ENCODE measurements around the gene MMP14. TPM values are rescaled to one million over a fixed set of nuclear protein-coding genes. Genes with fewer than 3 reads are reported as not detected.

The MMP14 gene
- polyA plus RNA-seq, 3 donors: 0.14 to 4.6 (median 0.44) TPM

DNA sequence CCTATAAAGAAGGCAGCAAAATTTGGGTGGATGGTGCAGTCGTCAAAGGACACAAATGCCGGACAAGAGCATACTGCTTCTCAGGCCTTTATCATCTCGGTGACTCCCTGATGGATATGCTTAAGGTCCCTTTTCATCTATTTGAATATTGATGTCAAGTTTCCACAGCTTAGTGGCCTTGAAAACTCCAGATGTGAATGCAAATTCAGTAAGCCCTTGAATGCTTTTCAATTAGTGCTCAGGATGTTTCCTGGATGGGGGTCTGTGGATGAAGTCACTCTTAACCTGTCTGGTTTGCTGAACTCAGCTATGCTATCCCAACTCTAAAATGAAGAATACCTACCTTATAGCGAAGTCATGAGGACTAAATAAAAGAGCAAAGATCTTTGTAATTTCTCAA is 57.3 kb downstream of the MMP14 start:
- H3K4me3 ChIP-seq (replicated peaks in 1 of 3; ENCODE audit: low read depth in 2 of 3, low read length in 3 of 3): no peak overlapping the region
- no peaks in the 10 kb centered on the region for H3K79me2 ChIP-seq (ENCODE audit: insufficient read depth, low read length)
- Mint-ChIP-seq H3K4me1 (no peaks in the 10 kb centered on the region), H3K27me3 (ENCODE audit: low read depth in 3 of 3) (peaks cover 0 to 1% (median 0%) of the 10 kb centered on the region in 3 donors), H3K36me3 (peaks cover 43% of the 10 kb centered on the region in 2 donors), H3K27ac (no peak overlapping the region), H3K9me3 (peaks cover 0 to 2% (median 0%) of the 10 kb centered on the region in 7 donors), H3K4me3 (no peak overlapping the region)
- H2AFZ ChIP-seq (ENCODE audit: insufficient read depth, low read depth, low read length, poor library complexity, severe bottlenecking): no peak overlapping the region
- no peaks in the 10 kb centered on the region for H4K20me1 ChIP-seq (ENCODE audit: insufficient read depth, low read length)
- H3K36me3 ChIP-seq (replicated peaks in 1 of 2; ENCODE audit: control insufficient read depth in 1 of 2, insufficient read depth in 2 of 2, low read length in 2 of 2): peaks cover 8 to 47% of the 10 kb centered on the region in 2 donors
- intact Hi-C loops (cut with micrococcal nuclease): no loop called here
- no peak for DNase-seq
- no peaks in the 10 kb centered on the region for H3K27me3 ChIP-seq (ENCODE audit: control insufficient read depth in 2 of 2, insufficient read depth in 2 of 2, low read length in 2 of 2)
- no peaks in the 10 kb centered on the region for H3K9me3 ChIP-seq (replicated peaks in 1 of 2; ENCODE audit: control insufficient read depth in 1 of 2, insufficient read depth in 1 of 2, low read length in 2 of 2)
- no peak overlapping the region for H3K9ac ChIP-seq (ENCODE audit: insufficient read depth, low read length, poor library complexity, severe bottlenecking)
- WGBS (ENCODE audit: insufficient coverage): no CpG with 5 or more reads among the region's 4 CpGs
- H3K27ac ChIP-seq (ENCODE audit: low read depth in 1 of 2, low read length in 2 of 2): no peak overlapping the region
- no peaks in the 10 kb centered on the region for H3K4me1 ChIP-seq (ENCODE audit: control insufficient read depth in 1 of 2, insufficient read depth in 2 of 2, low read length in 2 of 2)
- no peak overlapping the region for H3K4me2 ChIP-seq (replicated peaks; ENCODE audit: extremely low read depth, low read length, poor library complexity, severe bottlenecking)
- TF ChIP-seq, protein P1, sequence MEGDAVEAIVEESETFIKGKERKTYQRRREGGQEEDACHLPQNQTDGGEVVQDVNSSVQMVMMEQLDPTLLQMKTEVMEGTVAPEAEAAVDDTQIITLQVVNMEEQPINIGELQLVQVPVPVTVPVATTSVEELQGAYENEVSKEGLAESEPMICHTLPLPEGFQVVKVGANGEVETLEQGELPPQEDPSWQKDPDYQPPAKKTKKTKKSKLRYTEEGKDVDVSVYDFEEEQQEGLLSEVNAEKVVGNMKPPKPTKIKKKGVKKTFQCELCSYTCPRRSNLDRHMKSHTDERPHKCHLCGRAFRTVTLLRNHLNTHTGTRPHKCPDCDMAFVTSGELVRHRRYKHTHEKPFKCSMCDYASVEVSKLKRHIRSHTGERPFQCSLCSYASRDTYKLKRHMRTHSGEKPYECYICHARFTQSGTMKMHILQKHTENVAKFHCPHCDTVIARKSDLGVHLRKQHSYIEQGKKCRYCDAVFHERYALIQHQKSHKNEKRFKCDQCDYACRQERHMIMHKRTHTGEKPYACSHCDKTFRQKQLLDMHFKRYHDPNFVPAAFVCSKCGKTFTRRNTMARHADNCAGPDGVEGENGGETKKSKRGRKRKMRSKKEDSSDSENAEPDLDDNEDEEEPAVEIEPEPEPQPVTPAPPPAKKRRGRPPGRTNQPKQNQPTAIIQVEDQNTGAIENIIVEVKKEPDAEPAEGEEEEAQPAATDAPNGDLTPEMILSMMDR (IDR thresholded peaks at IDR 0.05): no peak

- Mint-ChIP-seq H3K36me3 (peaks cover 43 to 58% of the 10 kb centered on the region in 2 donors), H3K4me3 (no peak overlapping the region), H3K27ac (no peak overlapping the region), H3K9me3 (peaks cover 0 to 2% (median 0%) of the 10 kb centered on the region in 7 donors), H3K4me1 (peaks cover 2% of the 10 kb centered on the region), H3K27me3 (ENCODE audit: low read depth in 3 of 3) (no peaks in the 10 kb centered on the region)
- intact Hi-C loops (cut with micrococcal nuclease): no loop called here
- Histone ChIP-seq H3K4me3 (replicated peaks in 1 of 3; ENCODE audit: low read depth in 2 of 3, low read length in 3 of 3) (no peak overlapping the region), H4K20me1 (ENCODE audit: insufficient read depth, low read length) (no peaks in the 10 kb centered on the region), H3K27ac (ENCODE audit: low read depth in 1 of 2, low read length in 2 of 2) (no peak overlapping the region), H3K79me2 (ENCODE audit: insufficient read depth, low read length) (no peaks in the 10 kb centered on the region), H3K4me2 (replicated peaks; ENCODE audit: extremely low read depth, low read length, poor library complexity, severe bottlenecking) (no peak overlapping the region), H3K36me3 (replicated peaks in 1 of 2; ENCODE audit: control insufficient read depth in 1 of 2, insufficient read depth in 2 of 2, low read length in 2 of 2) (peaks cover 18 to 64% of the 10 kb centered on the region in 2 donors), H3K4me1 (ENCODE audit: control insufficient read depth in 1 of 2, insufficient read depth in 2 of 2, low read length in 2 of 2) (no peaks in the 10 kb centered on the region), H3K9me3 (replicated peaks in 1 of 2; ENCODE audit: control insufficient read depth in 1 of 2, insufficient read depth in 1 of 2, low read length in 2 of 2) (no peaks in the 10 kb centered on the region), H3K9ac (ENCODE audit: insufficient read depth, low read length, poor library complexity, severe bottlenecking) (no peak overlapping the region), H2AFZ (ENCODE audit: insufficient read depth, low read depth, low read length, poor library complexity, severe bottlenecking) (no peak overlapping the region), H3K27me3 (ENCODE audit: control insufficient read depth in 2 of 2, insufficient read depth in 2 of 2, low read length in 2 of 2) (no peaks in the 10 kb centered on the region)
- DNase-seq: no peak
- TF ChIP-seq, protein P1 (IDR thresholded peaks at IDR 0.05): no peak
- no CpG with 5 or more reads among the region's 1 CpG for WGBS (ENCODE audit: insufficient coverage)
These were observed 59.0 kb downstream of the MMP14 start for GRCh38 chr14:22895402-22895801.

Measured in CD14-positive monocyte (primary cell).